GM08714 (cell line): ENCODE measurements around the gene KMT2B.

ENCODE experiments used
- H3K4me3 ChIP-seq: fragments of 200-500 bp; sonication (Bioruptor generic); 2 replicates; pipeline ENCODE4 v1.5.1; 2014; ENCODE audit warnings: mild to moderate bottlenecking, low read length, inconsistent platforms
- ZNF274 ChIP-seq: IDR thresholded peaks from 2 replicates; pipeline ENCODE4 v1.6.1; 2012; ENCODE audit warnings: mild to moderate bottlenecking, low read depth, low read length

Gene KMT2B

DNA sequence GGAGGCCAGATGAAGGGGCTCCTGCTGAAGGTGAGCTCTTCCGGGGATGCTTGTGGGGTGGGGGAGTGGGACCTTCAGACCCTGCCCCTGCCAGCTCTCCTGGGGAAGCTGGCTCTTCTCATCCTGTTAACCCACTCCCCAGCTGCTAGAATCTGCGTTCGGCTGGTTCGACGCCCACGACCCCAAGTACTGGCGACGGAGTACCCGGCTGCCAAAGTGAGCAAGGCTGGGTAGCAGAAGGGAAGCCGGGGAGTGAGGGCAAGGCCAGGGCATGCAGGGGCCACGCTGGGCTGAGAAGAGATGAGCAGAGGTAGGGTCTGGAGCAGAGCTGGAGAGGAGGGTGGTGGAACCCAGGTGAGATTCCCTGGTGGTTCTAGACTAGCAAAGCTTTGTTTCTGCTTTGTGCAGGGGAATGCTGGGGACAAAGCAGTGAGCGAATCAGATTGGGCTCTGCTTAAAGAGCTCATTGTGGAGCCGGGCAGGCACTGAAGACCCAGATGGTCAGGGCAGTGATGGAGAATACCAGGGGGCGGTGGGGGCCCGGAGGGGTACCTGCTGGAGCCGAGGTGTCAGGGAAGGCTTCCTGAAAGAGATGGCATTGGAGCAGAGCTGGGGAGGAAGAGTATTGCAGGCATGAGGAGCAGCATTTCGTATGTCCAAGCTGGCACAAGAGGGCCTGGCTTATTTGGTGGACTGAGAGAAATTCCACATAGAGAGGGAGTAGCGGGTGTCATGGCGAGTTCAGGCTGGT is 10.3 kb downstream of the KMT2B start:
- TF ChIP-seq ZNF274 = no peak
- H3K4me3 ChIP-seq = no peak overlapping the region

DNA sequence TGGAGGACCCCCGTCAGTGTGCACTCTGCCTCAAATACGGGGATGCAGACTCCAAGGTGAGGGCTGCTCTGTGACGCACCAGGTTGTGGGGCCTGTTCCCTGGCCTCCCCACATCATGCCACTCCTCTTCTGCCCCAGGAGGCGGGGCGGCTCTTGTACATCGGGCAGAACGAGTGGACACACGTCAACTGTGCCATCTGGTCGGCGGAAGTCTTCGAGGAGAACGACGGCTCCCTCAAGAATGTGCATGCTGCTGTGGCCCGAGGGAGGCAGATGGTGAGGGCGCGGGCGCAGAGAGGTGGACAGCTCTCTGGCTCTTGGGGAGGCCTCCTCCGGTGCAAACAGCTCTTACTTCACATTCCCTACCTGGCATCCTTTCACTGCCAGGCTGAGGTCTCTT is 11.2 kb downstream of the KMT2B start:
- no peak overlapping the region for H3K4me3 ChIP-seq
- TF ChIP-seq ZNF274 = no peak

DNA sequence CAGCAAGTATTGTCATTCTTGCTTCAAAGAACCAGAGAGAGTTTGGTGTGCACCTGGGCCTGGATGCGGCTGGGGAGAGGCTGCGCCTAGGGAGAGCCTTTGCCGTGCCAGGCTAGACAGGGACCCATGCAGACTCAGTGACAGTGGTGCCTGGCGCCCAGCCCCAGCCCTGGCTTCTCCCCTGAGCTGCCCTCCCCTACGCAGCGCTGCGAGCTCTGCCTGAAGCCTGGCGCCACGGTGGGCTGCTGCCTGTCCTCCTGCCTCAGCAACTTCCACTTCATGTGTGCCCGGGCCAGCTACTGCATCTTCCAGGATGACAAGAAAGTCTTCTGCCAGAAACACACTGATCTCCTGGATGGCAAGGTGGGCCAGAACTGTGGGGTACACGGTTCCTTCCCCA is 12.0 kb downstream of the KMT2B start:
- TF ChIP-seq ZNF274 = no peak
- H3K4me3 ChIP-seq = no peak overlapping the region

DNA sequence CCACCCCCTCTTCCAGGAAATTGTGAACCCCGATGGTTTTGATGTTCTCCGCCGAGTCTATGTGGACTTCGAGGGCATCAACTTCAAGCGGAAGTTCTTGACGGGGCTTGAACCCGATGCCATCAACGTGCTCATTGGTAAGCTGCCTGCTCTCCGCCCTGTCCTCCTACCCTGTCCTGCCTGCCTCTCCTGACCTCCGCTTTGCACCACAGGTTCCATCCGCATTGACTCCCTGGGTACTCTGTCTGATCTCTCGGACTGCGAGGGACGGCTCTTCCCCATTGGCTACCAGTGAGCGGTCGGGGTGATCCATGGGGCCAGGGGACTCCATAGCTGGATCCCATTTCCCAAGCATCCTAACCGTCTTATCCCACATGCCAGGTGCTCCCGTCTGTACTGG is 12.5 kb downstream of the KMT2B start:
- no peak for TF ChIP-seq ZNF274
- H3K4me3 ChIP-seq = no peak overlapping the region

DNA sequence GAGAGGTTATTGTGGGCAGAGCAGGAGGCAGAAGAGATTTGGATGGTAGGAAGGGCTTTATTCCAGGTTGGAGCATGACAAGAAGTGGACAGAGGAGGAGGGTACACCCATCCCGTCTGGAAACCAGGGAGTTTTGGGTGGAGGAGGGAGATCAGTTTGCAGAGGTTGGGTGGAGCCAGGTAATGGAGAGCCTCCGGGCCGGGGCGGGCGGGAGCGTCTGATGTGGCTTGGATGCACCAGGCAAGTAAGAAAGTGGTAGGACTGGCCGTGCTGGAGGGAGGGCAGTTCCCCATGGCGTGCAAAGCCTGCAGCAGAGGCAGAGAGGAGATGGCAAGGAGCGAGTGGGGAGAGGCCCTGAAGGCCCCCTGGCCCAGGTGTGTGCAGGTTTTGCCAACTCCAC is 13.6 kb downstream of the KMT2B start:
- no peak overlapping the region for H3K4me3 ChIP-seq
- no peak for TF ChIP-seq ZNF274

DNA sequence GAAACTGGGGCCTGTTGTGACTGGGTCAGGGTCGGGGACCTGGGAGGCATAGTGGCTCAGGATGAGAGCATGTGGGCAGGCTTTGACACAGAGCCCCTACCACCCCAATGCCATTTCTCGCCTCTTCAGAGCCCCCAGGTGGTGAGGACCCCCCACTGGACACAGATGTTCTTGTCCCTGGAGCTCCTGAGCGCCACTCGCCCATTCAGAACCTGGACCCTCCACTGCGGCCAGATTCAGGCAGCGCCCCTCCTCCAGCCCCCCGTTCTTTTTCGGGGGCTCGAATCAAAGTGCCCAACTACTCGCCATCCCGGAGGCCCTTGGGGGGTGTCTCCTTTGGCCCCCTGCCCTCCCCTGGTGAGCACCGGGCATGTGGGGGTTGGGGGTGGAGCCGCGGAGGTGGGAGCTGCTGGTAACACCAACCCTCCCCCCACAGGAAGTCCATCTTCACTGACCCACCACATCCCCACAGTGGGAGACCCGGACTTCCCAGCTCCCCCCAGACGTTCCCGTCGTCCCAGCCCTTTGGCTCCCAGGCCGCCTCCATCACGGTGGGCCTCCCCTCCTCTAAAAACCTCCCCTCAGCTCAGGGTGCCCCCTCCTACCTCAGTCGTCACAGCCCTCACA is 14.1 kb downstream of the KMT2B start:
- TF ChIP-seq ZNF274 = no peak
- H3K4me3 ChIP-seq = no peak overlapping the region

DNA sequence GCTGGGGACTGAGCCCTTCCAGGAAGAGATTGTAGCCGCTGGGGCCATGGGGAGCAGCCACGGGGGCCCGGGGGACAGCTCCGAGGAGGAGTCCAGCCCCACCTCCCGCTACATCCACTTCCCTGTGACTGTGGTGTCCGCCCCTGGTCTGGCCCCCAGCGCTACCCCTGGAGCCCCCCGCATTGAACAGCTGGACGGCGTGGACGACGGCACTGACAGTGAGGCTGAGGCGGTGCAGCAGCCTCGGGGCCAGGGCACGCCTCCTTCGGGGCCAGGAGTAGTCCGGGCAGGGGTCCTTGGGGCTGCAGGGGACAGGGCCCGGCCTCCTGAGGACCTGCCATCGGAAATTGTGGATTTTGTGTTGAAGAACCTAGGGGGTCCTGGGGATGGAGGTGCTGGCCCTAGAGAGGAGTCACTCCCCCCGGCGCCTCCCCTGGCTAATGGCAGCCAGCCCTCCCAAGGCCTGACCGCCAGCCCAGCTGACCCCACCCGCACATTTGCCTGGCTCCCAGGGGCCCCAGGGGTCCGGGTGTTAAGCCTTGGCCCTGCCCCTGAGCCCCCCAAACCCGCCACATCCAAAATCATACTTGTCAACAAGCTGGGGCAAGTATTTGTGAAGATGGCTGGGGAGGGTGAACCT is 14.9 kb downstream of the KMT2B start:
- no peak overlapping the region for H3K4me3 ChIP-seq

DNA sequence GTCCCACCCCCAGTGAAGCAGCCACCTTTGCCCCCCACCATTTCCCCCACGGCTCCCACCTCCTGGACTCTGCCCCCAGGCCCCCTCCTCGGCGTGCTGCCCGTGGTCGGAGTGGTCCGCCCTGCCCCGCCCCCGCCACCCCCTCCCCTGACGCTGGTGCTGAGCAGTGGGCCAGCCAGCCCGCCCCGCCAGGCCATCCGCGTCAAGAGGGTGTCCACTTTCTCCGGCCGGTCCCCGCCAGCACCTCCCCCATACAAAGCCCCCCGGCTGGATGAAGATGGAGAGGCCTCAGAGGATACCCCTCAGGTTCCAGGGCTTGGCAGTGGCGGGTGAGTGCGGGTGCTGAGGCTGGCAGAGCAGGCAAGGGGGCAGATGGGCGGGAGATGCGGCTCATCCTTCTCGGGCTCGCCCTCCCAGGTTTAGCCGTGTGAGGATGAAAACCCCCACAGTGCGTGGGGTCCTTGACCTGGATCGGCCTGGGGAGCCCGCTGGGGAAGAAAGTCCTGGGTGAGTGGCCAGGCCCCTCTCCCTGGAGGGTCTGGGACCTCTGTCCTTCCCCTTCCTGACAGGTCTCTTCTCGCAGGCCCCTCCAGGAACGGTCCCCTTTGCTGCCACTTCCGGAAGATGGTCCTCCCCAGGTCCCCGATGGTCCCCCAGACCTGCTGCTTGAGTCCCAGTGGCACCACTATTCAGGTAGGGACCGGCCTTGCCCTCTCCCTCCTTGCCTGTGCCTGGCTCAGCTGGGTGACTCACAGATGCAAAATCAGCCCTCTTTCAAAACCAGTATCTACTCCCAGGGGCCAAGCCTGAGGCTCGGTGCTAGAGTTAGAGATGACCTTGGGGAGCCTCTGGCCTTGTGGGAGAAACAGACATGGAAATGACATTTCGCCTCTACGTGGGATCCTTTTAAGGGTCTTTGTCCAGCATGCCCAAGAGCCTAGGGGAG is 15.7 kb downstream of the KMT2B start:
- TF ChIP-seq ZNF274 = no peak
- no peak overlapping the region for H3K4me3 ChIP-seq

More for the DNA sequence above, 14.9 kb downstream of the KMT2B start:
- TF ChIP-seq ZNF274 = no peak

DNA sequence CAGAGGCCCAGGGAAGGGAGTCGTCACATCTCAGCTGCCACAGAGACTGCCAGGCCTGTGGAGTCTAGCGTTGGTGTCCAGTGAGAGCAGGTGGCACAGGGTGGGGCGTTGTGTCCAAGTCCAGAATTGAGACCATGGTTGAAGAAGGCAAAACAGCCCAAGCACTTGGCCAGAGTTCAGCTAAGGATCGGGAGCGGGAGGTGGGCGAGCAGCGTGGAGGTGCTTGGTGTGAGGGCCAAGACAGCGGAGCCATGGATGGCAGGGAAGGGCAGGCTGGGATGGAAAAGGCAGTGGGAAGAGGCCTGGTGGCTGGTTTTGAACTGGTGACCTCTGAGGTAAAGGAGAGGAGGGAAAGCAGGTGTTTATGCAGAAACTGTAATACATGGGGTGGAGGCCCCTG is 16.5 kb downstream of the KMT2B start:
- H3K4me3 ChIP-seq = no peak overlapping the region
- no peak for TF ChIP-seq ZNF274

DNA sequence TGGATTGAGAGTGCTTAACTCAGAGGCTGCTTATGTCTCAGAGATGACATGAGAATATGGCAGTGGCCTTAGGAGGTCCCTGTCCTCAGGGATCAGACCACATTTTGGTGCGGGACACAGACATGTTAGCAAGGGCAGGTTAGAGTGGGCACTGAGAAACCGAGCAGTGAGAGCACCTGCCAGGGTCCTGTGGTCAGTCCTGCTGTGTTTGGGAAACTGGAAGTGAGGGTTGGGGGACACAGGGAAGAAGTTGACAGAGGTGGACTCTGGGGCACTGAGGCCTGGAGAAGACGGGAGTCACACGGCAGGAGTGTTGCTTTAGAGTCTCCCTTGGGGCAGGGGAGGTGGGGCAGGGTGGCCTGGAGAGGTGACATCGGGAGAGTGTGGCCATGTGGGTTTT is 17.1 kb downstream of the KMT2B start:
- no peak for TF ChIP-seq ZNF274
- H3K4me3 ChIP-seq = no peak overlapping the region

DNA sequence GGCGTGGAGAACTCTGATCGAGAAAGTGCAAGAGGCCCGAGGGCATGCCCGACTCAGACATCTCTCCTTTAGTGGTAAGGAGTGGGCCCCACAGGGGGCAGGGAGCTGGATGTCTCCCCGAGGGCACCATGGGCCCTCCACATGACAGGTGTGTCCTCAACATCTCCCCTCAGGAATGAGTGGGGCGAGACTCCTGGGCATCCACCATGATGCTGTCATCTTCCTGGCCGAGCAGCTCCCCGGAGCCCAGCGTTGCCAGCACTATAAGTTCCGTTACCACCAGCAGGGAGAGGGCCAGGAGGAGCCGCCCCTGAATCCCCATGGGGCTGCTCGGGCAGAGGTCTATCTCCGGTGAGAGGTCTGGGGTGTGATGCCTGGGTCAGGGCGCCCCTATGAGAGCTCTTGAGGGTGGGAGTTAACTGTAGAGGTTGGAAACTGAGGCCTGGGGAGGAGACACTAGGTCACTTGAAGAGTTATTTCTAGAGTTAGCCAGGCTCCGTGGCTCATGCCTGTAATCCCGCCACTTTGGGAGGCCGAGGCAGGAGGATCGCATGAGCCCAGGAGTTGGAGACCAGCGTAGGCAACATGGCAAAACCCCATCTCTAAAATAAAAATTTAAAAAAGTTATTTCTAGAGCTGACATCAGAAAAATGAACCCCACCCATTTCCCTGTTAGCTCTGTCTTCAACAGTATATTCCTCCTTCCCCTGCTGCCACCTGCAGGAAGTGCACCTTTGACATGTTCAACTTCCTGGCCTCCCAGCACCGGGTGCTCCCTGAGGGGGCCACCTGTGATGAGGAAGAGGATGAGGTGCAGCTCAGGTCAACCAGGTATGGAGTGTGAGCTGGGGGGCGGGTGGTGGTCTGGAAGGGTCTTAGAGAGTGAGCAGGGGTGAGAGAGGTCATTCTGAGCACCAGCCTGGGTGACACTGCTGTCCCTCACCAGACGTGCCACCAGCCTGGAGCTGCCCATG is 19.4 kb downstream of the KMT2B start:
- no peak for TF ChIP-seq ZNF274
- H3K4me3 ChIP-seq = no peak overlapping the region

DNA sequence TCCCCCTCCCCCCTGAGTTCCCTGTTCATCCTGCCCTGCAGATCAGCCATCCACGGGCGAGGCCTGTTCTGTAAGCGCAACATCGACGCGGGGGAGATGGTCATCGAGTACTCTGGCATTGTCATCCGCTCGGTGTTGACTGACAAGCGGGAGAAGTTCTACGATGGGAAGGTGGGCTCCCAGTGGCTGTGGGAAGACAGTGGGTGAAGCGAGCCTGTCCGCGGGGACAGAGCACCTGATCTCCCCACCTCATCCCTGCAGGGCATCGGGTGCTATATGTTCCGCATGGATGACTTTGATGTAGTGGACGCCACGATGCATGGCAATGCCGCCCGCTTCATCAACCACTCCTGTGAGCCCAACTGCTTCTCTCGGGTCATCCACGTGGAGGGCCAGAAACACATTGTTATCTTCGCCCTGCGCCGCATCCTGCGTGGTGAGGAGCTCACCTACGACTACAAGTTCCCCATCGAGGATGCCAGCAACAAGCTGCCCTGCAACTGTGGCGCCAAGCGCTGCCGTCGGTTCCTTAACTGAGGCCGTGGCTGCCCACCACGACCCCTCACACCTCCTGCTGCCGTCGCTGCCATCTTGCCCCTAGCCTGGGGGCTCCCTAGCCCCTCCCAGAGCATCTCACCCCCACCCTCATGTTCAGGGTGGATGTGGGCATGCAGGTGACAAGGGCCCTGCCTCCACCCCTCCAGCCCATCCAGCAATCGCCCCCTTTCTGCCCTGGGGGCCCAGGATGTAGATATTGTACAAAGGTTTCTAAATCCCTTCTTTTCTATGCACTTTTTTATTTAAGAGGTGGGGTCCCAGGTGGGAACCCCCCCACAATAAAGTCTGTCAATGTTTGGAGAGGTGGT is 20.5 kb downstream of the KMT2B start:
- no peak for TF ChIP-seq ZNF274
- H3K4me3 ChIP-seq = no peak overlapping the region
